SK-N-SH (cell line): ENCODE data around the gene MEF2A. TPM values are rescaled to one million over a fixed set of nuclear protein-coding genes. Genes with fewer than 3 reads are reported as not detected.
"Not testable (repeated sequence)": the region's sequence is repeated elsewhere in the genome, so short reads cannot be mapped to it uniquely, and the experiment has no call there.

ENCODE experiments used
- CTCF ChIA-PET: fragments of 300-600, 350-600 bp; formaldehyde crosslinking; extraction: SDS; loops from one replicate; lab custom pipeline; 2021; lab: Yijun Ruan, JAX
- POLR2A ChIA-PET: fragments of 350-600 bp; sonication (Branson Sonifier 250); formaldehyde crosslinking; extraction: SDS; loops from one replicate; lab custom pipeline; 2020; ENCODE audit warnings: antibody characterized with exemption, inconsistent platforms; lab: Yijun Ruan, JAX
- DNase-seq: peaks from one replicate; pipeline ENCODE4 v3.0.0; 2012
- H2AFZ ChIP-seq: fragments of 200-600 bp; sonication (generic); 2 replicates; pipeline ENCODE4 v1.8.1; 2016; ENCODE audit warnings: antibody characterized with exemption, mild to moderate bottlenecking, low read depth
- H3F3A ChIP-seq: fragments of 200-600 bp; sonication (generic); replicated peaks from 2 replicates; pipeline ENCODE3; 2016; ENCODE audit warnings: antibody characterized with exemption, mild to moderate bottlenecking; ENCODE audit not compliant: insufficient read depth
- H3K27ac ChIP-seq, 2 experiments: fragments of 200-500 bp in 1 of 2; fragments of 200-600 bp in 1 of 2; sonication (Bioruptor generic) in 1 of 2; sonication (generic), shearing (Covaris generic) in 1 of 2; 2 replicates each; pipeline versions ENCODE4 v1.5.1 to v1.6.1; 2014 to 2016; ENCODE audit warnings: low read depth in 2 of 2, inconsistent platforms in 1 of 2, low read length in 1 of 2, mild to moderate bottlenecking in 1 of 2, mixed read lengths in 1 of 2
- H3K27me3 ChIP-seq: fragments of 200-600 bp; sonication (generic), shearing (Covaris generic); 2 replicates; pipeline ENCODE4 v1.6.1; 2016; ENCODE audit warnings: mixed run types; ENCODE audit not compliant: insufficient read depth
- H3K36me3 ChIP-seq, 2 experiments: fragments of 200-500 bp in 1 of 2; fragments of 200-600 bp in 1 of 2; sonication (Bioruptor generic) in 1 of 2; sonication (generic) in 1 of 2; replicated peaks in 1 of 2; 2 replicates each; pipeline versions ENCODE3 to v1.5.1; 2014 to 2016; ENCODE audit warnings: low read length in 1 of 2, mild to moderate bottlenecking in 1 of 2; ENCODE audit not compliant: insufficient read depth in 2 of 2, control insufficient read depth in 1 of 2
- H3K4me1 ChIP-seq, 2 experiments: fragments of 200-500 bp in 1 of 2; fragments of 200-600 bp in 1 of 2; sonication (Bioruptor generic) in 1 of 2; sonication (generic), shearing (Covaris generic) in 1 of 2; 2 replicates each; pipeline versions ENCODE4 v1.5.1 to v1.6.1; 2014 to 2016; ENCODE audit warnings: low read depth in 1 of 2, low read length in 1 of 2, mixed run types in 1 of 2; ENCODE audit not compliant: insufficient read depth in 2 of 2, control insufficient read depth in 1 of 2
- H3K4me2 ChIP-seq: fragments of 200-600 bp; sonication (generic), shearing (Covaris generic); 2 replicates; pipeline ENCODE4 v1.6.1; 2017; ENCODE audit warnings: mixed run types
- H3K4me3 ChIP-seq, 2 experiments: fragments of 200-500 bp in 1 of 2; fragments of 200-600 bp in 1 of 2; sonication (Bioruptor generic) in 1 of 2; sonication (generic), shearing (Covaris generic) in 1 of 2; 2 replicates each; pipeline versions ENCODE4 v1.5.1 to v1.8.1; 2014 to 2016; ENCODE audit warnings: low read depth in 2 of 2, inconsistent platforms in 1 of 2, low read length in 1 of 2, mild to moderate bottlenecking in 1 of 2, mixed read lengths in 1 of 2, moderate library complexity in 1 of 2
- H3K79me2 ChIP-seq: fragments of 200-600 bp; sonication (generic); 2 replicates; pipeline ENCODE4 v1.8.1; 2017; ENCODE audit warnings: mild to moderate bottlenecking; ENCODE audit not compliant: insufficient read depth
- H3K9ac ChIP-seq: fragments of 200-600 bp; sonication (generic); 2 replicates; pipeline ENCODE4 v1.6.1; 2017; ENCODE audit warnings: mixed run types
- H3K9me2 ChIP-seq: fragments of 200-600 bp; sonication (generic); 2 replicates; pipeline ENCODE4 v1.6.1; 2017; ENCODE audit warnings: mixed run types
- H3K9me3 ChIP-seq: fragments of 200-600 bp; sonication (generic); 2 replicates; pipeline ENCODE4 v1.6.1; 2017; ENCODE audit warnings: mixed run types, mild to moderate bottlenecking, moderate library complexity
- H4K20me1 ChIP-seq: fragments of 200-600 bp; sonication (generic); 2 replicates; pipeline ENCODE4 v1.6.1; 2017; ENCODE audit warnings: mild to moderate bottlenecking, mixed run types; ENCODE audit not compliant: insufficient read depth
- EP300 ChIP-seq, 2 experiments: IDR thresholded peaks; 2 replicates each; pipeline versions ENCODE4 v1.4.0 to v1.6.1; 2012; ENCODE audit warnings: borderline replicate concordance in 1 of 2, low read depth in 1 of 2, low read length in 1 of 2
- FOXJ3 ChIP-seq: sonication (generic); formaldehyde crosslinking; IDR thresholded peaks from 2 replicates; pipeline ENCODE4 v1.5.1; 2020; ENCODE audit warnings: mild to moderate bottlenecking, missing genetic modification reagents
- JUND ChIP-seq: IDR thresholded peaks from 2 replicates; pipeline ENCODE4 v1.4.0; 2012
- MEF2A ChIP-seq: IDR thresholded peaks from 2 replicates; pipeline ENCODE4 v1.4.0; 2012; ENCODE audit warnings: low read depth, borderline replicate concordance
- MXI1 ChIP-seq: IDR thresholded peaks from 2 replicates; pipeline ENCODE4 v1.6.1; 2012; ENCODE audit warnings: mild to moderate bottlenecking, low read depth, low read length, improper control_type of control experiment
- RAD21 ChIP-seq: IDR thresholded peaks from 2 replicates; pipeline ENCODE4 v1.6.1; 2012; ENCODE audit warnings: mild to moderate bottlenecking, low read length
- RXRA ChIP-seq: IDR thresholded peaks from 2 replicates; pipeline ENCODE4 v1.4.0; 2012; ENCODE audit warnings: low read depth, mild to moderate bottlenecking, borderline replicate concordance
- SMC3 ChIP-seq: IDR thresholded peaks from 2 replicates; pipeline ENCODE4 v1.6.1; 2012; ENCODE audit warnings: low read depth, low read length, improper control_type of control experiment
- TAF1 ChIP-seq: IDR thresholded peaks from 2 replicates; pipeline ENCODE4 v1.6.1; 2012; ENCODE audit warnings: low read depth, mild to moderate bottlenecking, low read length, moderate library complexity, borderline replicate concordance
- WGBS: methylation state at CpG from one replicate; pipeline ENCODE4 v1.1.6; 2017; ENCODE audit warnings: low lambda C conversion rate; 5-methylcytosine and 5-hydroxymethylcytosine counted together
- polyA plus RNA-seq, 3 experiments: library from polyadenylated mRNA; depleted of rRNA; stranded (reverse); fragments of >200 nt; gene quantifications; 2 replicates each; pipeline ENCODE4 v1.2.3, GENCODE V29; 2012

The MEF2A gene
- polyA plus RNA-seq, 1 of the 3 experiments (the other 2 are of a cell fraction), result 20.9 TPM

GRCh38 chr15:99657996-99658395 lies 92.2 kb downstream of the MEF2A start:
- ChIA-PET POLR2A (no interaction called here), CTCF (interaction anchor here (0.8 kb wide), 1 partner anchor 12 kb away, joined by 3 read pairs; no protein-coding TSS in a partner anchor)
- DNase-seq, result no peak
- Histone ChIP-seq H3F3A (no peaks in the 10 kb centered on the region), H3K9me2 (no peaks in the 10 kb centered on the region), H3K4me1 (no peaks in the 10 kb centered on the region), H3K27me3 (no peaks in the 10 kb centered on the region), H3K9ac (no peak overlapping the region), H3K9me3 (no peaks in the 10 kb centered on the region), H3K79me2 (peaks cover 8% of the 10 kb centered on the region), H3K4me2 (no peak overlapping the region), H4K20me1 (no peaks in the 10 kb centered on the region), H3K4me3 (no peak overlapping the region), H3K36me3 (peaks cover 7 to 28% of the 10 kb centered on the region in 2 experiments), H3K27ac (no peak overlapping the region), H2AFZ (no peak overlapping the region)
- TF ChIP-seq EP300 (IDR thresholded peaks at IDR 0.05; ENCODE audit: borderline replicate concordance in 1 of 2, low read depth in 1 of 2, low read length in 1 of 2) (no peak), RXRA (no peak), MXI1 (no peak), MEF2A (no peak), JUND (no peak), FOXJ3 (CRISPR knock-in tag) (no peak), TAF1 (no peak)
- WGBS, result 100% methylated on average over 2 of the region's 2 CpGs

GRCh38 chr15:99662903-99663302 lies 97.1 kb downstream of the MEF2A start:
- POLR2A ChIA-PET, result no interaction called here
- no peaks in the 10 kb centered on the region for H3K9me2 ChIP-seq

GRCh38 chr15:99666073-99666472 lies 100.3 kb downstream of the MEF2A start:
- H3K27me3 ChIP-seq, DNase-seq, H3K4me3 ChIP-seq, POLR2A ChIA-PET, H2AFZ ChIP-seq, H3K4me2 ChIP-seq, H3K9me2 ChIP-seq, H3K27ac ChIP-seq, H3K79me2 ChIP-seq, H4K20me1 ChIP-seq, H3F3A ChIP-seq, CTCF ChIA-PET, H3K9me3 ChIP-seq, H3K4me1 ChIP-seq, H3K9ac ChIP-seq: not testable (repeated sequence)
- H3K36me3 ChIP-seq, result peaks cover 4 to 40% of the 10 kb centered on the region in 2 experiments
- WGBS, result 97% methylated on average over 6 of the region's 6 CpGs

More at GRCh38 chr15:99662903-99663302, 97.1 kb downstream of the MEF2A start:
- Histone ChIP-seq H2AFZ (no peak overlapping the region), H3K27ac (no peak overlapping the region), H3K4me1 (no peaks in the 10 kb centered on the region), H3K4me3 (no peak overlapping the region), H3F3A (no peaks in the 10 kb centered on the region), H3K9me3 (no peaks in the 10 kb centered on the region), H3K36me3 (peaks cover 10 to 40% of the 10 kb centered on the region in 2 experiments), H3K79me2 (peaks cover 9% of the 10 kb centered on the region; the same call in 1 of the 2 replicates), H4K20me1 (no peaks in the 10 kb centered on the region), H3K4me2 (no peak overlapping the region), H3K9ac (no peak overlapping the region), H3K27me3 (no peaks in the 10 kb centered on the region)
- CTCF ChIA-PET, result interaction anchor here (1.5 to 2.0 kb wide), 2 partner anchors 12 to 41 kb away, joined by 3 to 8 read pairs; no protein-coding TSS in a partner anchor
- WGBS, result 94% methylated on average over 2 of the region's 2 CpGs
- TF ChIP-seq MEF2A, result no peak
- no peak for TF ChIP-seq MXI1
- no peak for TF ChIP-seq SMC3
- TF ChIP-seq RAD21, result no peak
- DNase-seq, result no peak
